ENCODE data around the gene UQCC3. TPM values are rescaled to one million over a fixed set of nuclear protein-coding genes. Genes with fewer than 3 reads are reported as not detected.

The UQCC3 gene
- total RNA-seq, 1 donor from 2014 or later = 9.4 TPM

DNA sequence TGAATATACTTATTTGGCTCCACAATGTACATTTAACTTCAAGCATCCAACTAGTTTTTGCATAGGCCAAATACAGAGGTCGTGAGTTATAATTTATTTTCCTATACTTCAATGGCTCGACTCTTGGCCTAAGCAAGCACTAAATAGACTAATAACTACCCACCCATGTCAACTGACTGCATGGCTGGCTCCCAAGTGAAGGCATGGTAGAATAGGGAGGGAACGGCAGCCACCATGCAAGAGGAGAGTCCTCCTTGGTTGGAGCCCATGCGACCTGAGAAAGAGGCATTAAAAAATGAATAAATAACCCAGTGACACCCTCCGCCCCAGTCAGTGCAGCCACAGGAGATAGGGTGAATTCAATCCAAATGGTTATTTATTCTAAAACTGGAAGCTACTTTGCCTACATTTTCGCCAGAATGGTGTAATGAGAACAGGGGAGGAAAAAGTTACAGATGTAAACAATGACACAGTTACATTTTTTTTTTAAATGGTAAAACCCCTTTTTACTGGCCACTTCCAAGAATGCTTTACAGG lies 40.9 kb downstream of the UQCC3 start:
- intact Hi-C loops (cut with micrococcal nuclease) = no loop called here
- TF ChIP-seq, protein P1, sequence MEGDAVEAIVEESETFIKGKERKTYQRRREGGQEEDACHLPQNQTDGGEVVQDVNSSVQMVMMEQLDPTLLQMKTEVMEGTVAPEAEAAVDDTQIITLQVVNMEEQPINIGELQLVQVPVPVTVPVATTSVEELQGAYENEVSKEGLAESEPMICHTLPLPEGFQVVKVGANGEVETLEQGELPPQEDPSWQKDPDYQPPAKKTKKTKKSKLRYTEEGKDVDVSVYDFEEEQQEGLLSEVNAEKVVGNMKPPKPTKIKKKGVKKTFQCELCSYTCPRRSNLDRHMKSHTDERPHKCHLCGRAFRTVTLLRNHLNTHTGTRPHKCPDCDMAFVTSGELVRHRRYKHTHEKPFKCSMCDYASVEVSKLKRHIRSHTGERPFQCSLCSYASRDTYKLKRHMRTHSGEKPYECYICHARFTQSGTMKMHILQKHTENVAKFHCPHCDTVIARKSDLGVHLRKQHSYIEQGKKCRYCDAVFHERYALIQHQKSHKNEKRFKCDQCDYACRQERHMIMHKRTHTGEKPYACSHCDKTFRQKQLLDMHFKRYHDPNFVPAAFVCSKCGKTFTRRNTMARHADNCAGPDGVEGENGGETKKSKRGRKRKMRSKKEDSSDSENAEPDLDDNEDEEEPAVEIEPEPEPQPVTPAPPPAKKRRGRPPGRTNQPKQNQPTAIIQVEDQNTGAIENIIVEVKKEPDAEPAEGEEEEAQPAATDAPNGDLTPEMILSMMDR (IDR thresholded peaks at IDR 0.05) = no peak
- Mint-ChIP-seq H3K4me1 (peaks cover 43% of the 10 kb centered on the region), H3K36me3 (ENCODE audit: low read depth) (peaks cover 72% of the 10 kb centered on the region), H3K9me3 (no peaks in the 10 kb centered on the region), H3K27me3 (no peaks in the 10 kb centered on the region), H3K27ac (peak overlapping the region; percentile 32), H3K4me3 (no peak overlapping the region)
- ChIA-PET POLR2A (interaction anchor here (0.8 to 8.0 kb wide), 7 partner anchors 15 to 128 kb away, joined by 3 to 188 read pairs (median 4); partner anchors contain the start of genes C11orf98, CSKMT, HNRNPUL2 and LBHD1), CTCF (no interaction called here)
- ATAC-seq (ENCODE audit: low read depth) (no peak), DNase-seq (no peak)

DNA sequence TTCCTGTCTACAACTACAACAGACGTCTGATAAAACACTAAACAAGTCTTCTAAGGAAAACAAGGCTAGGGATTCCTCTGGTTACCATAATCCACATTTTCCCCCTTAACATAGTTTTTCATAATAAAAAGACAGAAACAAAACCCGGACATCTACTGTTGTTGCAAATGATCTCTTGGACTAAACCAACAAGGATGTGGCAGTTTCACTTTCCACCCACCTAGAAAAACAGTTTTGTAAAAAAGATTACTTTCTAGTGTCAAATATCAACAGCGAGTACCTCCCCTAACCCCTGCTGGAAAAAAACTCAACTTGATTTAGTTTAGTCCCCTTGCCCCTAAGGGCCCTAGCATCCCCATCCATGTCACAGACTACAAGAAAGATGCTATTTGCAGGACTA lies 41.4 kb downstream of the UQCC3 start:
- H3K4me1 Mint-ChIP-seq = peaks cover 38% of the 10 kb centered on the region
- DNase-seq (no peak), ATAC-seq (ENCODE audit: low read depth) (no peak)
- H3K4me3 Mint-ChIP-seq = no peak overlapping the region
- peaks cover 77% of the 10 kb centered on the region for H3K36me3 Mint-ChIP-seq (ENCODE audit: low read depth)
- no peaks in the 10 kb centered on the region for H3K9me3 Mint-ChIP-seq
- TF ChIP-seq, protein P1 (IDR thresholded peaks at IDR 0.05) = no peak
- POLR2A ChIA-PET = interaction anchor here (1.0 to 1.4 kb wide), 4 partner anchors 14 to 127 kb away, joined by 3 to 5 read pairs (median 4); partner anchors contain the start of genes HNRNPUL2 and ZBTB3
- CTCF ChIA-PET = no interaction called here
- no peaks in the 10 kb centered on the region for H3K27me3 Mint-ChIP-seq
- H3K27ac Mint-ChIP-seq = peak overlapping the region; percentile 16
- intact Hi-C loops (cut with micrococcal nuclease) = no loop called here

DNA sequence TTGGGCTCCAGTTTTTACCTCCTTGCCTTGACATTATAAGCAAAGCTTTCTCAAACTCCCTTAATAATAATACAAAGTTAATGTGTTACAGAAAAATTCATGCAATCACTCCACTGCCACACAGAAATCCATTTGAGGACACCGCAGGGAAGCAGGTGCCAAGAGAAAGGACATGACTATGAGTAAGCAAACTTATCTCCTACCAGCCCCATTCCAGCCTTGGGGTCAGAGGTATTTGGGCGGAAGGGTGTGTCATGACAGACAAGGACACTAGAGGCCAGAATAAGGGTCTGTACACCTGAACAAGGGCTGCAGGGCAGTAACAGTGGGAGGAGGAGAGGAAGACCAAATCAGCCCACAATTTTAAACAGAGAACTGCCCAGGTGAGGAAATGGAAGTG lies 41.9 kb downstream of the UQCC3 start:
- Mint-ChIP-seq H3K9me3 (no peaks in the 10 kb centered on the region), H3K27me3 (no peaks in the 10 kb centered on the region), H3K27ac (peak overlapping the region; percentile 36), H3K36me3 (ENCODE audit: low read depth) (peaks cover 82% of the 10 kb centered on the region), H3K4me1 (peaks cover 33% of the 10 kb centered on the region), H3K4me3 (no peak overlapping the region)
- POLR2A ChIA-PET = interaction anchor here (0.5 to 1.4 kb wide), 4 partner anchors 14 to 168 kb away, joined by 3 to 9 read pairs (median 4); partner anchors contain the start of gene HNRNPUL2
- ATAC-seq (ENCODE audit: low read depth) (no peak), DNase-seq (no peak)
- intact Hi-C loops (cut with micrococcal nuclease) = no loop called here
- CTCF ChIA-PET = no interaction called here
- TF ChIP-seq, protein P1 (IDR thresholded peaks at IDR 0.05) = no peak

DNA sequence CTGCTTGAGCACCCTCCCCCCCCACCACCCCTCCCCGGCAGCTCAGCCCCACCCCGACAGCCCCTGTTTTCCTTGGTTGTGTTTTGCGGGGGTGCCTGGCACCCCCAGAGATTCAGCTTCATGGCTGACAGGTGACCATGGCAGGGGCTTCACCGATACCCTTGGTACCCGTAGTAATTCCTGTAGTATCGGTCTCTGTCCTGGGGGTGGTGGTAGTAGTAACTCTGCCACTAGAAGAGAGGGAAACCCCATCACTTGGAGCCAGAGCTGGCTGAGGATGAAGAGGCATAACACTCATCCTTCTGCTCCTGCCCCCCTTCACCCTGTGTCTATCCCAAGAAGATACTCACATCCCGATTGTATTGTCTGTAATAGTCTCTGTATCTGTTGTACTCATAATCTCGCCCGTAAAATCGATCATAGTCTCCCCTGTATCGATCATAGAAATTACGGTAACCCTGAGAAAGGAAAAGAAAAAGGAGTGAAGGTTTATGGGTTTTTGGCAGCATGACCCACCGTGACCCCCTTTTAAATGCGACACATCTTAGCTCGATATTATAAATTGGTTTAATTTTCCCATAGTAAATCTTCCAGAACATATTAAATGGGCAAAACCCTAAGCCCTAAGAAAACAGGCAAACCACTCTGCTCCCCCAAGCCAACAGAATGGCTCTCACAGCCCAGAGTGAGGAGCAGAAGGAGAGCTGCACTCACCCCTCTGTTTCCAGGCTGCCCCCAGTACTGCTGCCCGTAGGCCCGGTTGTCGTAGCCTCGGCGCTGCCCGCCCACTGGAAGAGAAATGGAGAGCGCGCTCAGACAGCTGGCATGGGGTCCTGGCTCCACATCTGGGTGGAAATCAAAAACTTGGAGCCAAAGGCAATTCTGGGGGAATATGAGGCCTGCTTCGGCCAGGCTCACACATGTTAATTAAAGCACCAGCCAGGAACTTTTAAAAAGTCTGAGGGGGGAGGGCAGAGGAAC lies 44.0 kb downstream of the UQCC3 start:
- ATAC-seq (ENCODE audit: low read depth) = no peak
- H3K36me3 Mint-ChIP-seq (ENCODE audit: low read depth) = peaks cover 92% of the 10 kb centered on the region
- H3K9me3 Mint-ChIP-seq = no peaks in the 10 kb centered on the region
- POLR2A ChIA-PET = interaction anchor here (0.5 to 1.7 kb wide), 6 partner anchors 11 to 44 kb away, joined by 3 to 12 read pairs (median 4); partner anchors contain the start of genes HNRNPUL2, TTC9C and ZBTB3
- peaks cover 17% of the 10 kb centered on the region for H3K4me1 Mint-ChIP-seq
- H3K27me3 Mint-ChIP-seq = no peaks in the 10 kb centered on the region
- DNase-seq = no peak
- CTCF ChIA-PET = no interaction called here
- TF ChIP-seq, protein P1 (IDR thresholded peaks at IDR 0.05) = no peak
- H3K27ac Mint-ChIP-seq = no peak overlapping the region
- H3K4me3 Mint-ChIP-seq = no peak overlapping the region
- intact Hi-C loops (cut with micrococcal nuclease) = no loop called here

DNA sequence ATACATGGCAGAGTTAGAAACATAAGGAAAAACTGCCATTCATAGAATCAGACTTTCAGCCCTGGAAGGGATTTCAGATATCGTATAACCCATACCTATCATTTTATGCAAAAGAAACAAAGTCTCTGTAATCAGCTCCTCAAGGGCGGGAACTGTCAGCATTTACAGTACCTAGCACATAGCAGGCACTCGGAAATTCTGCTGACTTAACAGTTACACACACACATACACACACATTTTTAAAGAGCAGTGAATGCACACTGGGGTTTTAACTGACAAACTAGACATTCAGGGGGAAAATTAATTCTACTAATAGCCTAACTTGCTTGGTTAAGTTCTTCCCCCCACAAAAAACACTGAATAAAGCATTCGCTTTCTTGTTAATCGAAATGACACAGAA lies 44.7 kb downstream of the UQCC3 start:
- intact Hi-C loops (cut with micrococcal nuclease) = no loop called here
- TF ChIP-seq, protein P1 (IDR thresholded peaks at IDR 0.05) = no peak
- Mint-ChIP-seq H3K36me3 (ENCODE audit: low read depth) (peaks cover 92% of the 10 kb centered on the region), H3K4me3 (no peak overlapping the region), H3K4me1 (peaks cover 20% of the 10 kb centered on the region), H3K27ac (no peak overlapping the region), H3K9me3 (no peaks in the 10 kb centered on the region), H3K27me3 (no peaks in the 10 kb centered on the region)
- CTCF ChIA-PET = no interaction called here
- POLR2A ChIA-PET = interaction anchor here (0.5 to 0.8 kb wide), 4 partner anchors 10 to 43 kb away, joined by 3 to 10 read pairs (median 4); partner anchors contain the start of genes HNRNPUL2 and TTC9C
- ATAC-seq (ENCODE audit: low read depth) (no peak), DNase-seq (no peak)
